GM19397 (cell line): ENCODE data around the gene RPL19.
"Not testable (repeated sequence)": the region's sequence is repeated elsewhere in the genome, so short reads cannot be mapped to it uniquely, and the experiment has no call there.

Experiments used
- ATAC-seq: cut with Tn5 transposase; IDR thresholded peaks from one replicate; pipeline ENCODE4 v1.9.1; 2021; ENCODE audit warnings: mild to moderate bottlenecking, moderate library complexity; ENCODE audit not compliant: unreplicated experiment

Gene RPL19

DNA sequence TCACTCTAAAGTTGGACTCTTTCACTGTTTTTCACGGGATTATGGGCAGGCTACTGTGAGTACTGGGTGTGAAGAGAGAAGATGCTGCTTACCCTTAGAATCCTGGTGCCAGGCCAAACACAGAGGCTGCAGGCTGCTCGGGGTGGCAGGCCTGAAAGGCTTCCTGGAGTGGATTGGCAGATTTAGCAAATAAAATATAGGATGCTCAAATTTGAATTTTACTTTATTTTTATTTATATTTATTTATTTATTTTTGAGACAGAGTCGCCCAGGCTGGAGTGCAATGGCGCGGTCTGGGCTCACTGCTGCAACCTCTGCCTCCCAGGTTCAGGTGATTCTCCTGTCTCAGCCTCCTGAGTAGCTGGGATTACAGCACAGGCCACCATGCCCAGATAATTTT, 40.5 kb downstream of the RPL19 start:
- no peak for ATAC-seq

DNA sequence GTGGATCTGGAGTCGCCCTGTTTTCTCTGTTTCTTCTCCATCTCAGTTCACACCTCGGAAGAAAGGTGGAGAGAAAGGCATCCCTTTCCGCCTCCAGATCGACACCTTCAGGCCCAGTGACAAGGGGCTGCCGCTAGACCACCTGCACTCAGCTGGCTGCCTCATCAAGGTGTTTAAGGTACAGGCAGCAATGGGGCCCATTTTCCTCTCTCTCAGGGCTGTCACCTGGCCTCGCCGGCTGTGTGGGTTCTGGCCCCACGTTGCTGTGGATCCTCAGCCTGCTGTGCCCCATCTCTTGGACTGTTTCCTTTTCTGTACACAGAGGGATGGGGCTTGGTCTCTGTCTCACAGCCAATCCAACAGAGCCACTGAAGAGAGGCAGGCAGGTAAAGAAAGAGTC, 43.1 kb downstream of the RPL19 start:
- no peak for ATAC-seq

DNA sequence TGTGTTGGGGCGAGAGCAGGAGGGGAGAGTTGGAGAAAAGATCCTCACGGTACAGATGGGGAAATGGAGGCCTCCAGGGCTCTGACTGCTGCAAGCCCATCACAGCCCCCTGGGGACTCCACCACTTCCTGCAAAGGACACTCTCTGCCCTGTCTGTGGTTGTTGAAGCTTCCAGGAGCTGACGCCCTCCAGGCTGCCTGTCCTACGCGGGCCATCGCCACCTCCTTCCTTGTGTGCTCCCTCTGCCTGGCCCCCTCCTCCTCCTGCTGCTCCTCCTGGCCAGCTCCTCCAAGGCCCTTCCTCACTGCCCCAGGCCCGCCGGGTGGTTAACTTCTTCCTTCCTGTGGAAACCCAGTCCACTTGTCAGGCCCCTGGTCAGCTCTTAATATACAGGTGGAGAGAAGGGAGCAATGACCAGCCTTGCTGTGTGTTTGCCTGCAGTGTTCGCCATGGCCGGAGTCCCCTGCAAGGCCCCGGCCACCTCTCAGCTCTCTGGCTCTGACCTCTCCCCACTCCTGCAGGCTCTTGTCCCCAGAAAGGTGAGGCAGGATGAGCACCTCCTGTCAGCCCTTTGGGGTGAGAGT, 44.0 kb downstream of the RPL19 start:
- ATAC-seq = no peak

DNA sequence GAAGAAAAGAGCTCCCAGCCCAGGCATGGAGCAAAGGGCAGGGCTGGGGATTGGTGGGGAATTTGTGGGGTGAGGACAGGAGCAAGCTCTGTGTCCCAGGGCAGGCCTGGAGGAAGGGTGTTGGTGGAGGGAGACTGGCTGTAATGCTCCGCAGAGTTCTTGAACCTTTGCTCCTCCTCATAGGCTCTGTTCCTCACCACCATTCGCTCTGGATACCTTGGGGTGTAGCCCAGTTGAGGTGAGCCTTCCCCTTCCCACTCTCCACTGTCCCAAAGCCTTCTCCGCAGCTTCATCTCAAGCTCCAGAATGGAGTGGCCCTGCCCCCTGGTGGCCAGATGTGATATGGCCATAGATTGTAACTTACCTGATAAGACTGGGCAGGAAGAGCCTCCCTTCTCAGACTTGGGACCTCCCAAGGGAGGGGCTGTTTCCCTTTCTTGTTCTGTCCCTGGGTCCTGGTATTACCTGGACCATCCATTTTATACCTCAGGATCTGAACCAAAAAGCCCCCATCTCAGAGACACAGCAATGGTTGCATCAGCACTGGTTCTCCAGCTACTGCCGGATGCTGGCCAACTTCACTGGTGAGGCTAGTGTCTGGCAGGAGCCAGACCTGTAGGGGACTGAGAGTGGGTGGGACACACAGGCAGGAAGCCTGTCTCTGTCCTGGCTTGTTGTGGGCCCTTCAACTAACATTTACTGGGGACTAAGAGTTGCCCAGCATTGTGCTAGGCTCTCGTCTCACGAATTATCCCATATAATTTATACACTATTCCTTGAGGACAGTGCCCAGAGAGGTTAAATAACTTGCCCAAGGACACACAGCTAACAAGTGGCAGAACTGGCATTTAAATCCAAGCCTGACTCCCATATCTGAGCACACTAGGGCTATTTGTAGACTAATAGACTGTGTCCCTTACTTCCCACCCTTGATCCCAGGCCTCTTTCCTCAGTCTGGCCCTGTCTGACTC, 44.8 kb downstream of the RPL19 start:
- no peak for ATAC-seq

DNA sequence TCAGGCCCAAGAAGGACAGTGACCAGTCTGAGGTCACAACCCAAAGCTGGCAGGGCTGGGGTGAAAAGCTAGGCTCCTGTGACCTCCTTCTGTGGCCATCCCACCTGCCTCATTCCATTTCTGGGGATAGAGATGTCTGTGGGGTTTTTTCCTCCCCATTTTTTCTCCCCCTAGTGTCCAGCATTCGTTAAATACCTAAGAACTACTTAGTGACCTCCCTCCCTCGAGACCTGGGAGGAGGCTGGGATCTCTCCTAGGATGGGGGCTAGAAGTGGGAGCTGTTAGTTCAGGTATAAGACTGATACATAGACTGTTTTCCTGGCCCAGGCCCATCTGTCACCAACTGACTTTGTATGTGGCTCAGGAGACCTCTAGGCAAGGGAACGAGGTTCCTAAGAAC, 46.2 kb downstream of the RPL19 start:
- no peak for ATAC-seq

DNA sequence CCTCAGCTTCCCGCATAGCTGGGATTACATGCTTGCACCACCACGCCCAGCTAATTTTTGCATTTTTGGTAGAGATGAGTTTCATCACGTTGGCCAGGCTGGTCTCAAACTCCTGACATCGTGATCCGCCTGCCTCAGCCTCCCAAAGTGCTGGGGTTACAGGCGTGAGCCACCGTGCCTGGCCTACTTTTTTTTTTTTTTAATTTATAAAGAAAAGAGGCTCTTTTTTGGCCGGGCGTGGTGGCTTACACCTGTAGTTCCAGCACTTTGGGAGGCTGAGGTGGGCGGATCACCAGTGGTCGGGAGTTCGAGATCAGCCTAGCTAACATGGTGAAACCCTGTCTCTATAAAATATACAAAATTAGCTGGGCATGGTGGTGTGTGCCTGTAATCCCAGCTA, 50.0 kb downstream of the RPL19 start:
- ATAC-seq = not testable (repeated sequence)

DNA sequence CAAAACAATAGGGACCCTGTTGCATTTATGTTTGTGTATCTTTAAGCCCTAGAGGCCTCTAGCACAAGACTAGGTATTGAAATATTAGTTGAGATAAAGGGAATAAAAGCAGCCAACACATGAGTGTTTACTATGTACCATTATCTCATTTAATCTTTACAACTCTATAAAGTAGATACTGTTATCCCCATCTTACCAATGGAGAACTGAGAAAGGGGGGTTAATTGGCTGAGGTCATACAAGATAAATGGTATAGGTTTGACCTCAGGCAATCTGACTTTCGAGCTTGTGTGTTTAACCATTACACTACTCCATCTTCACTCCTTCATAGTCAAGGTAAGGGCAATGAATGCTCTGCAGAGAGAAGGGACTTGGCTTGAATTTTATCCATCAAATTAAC, 51.9 kb downstream of the RPL19 start:
- ATAC-seq = no peak

DNA sequence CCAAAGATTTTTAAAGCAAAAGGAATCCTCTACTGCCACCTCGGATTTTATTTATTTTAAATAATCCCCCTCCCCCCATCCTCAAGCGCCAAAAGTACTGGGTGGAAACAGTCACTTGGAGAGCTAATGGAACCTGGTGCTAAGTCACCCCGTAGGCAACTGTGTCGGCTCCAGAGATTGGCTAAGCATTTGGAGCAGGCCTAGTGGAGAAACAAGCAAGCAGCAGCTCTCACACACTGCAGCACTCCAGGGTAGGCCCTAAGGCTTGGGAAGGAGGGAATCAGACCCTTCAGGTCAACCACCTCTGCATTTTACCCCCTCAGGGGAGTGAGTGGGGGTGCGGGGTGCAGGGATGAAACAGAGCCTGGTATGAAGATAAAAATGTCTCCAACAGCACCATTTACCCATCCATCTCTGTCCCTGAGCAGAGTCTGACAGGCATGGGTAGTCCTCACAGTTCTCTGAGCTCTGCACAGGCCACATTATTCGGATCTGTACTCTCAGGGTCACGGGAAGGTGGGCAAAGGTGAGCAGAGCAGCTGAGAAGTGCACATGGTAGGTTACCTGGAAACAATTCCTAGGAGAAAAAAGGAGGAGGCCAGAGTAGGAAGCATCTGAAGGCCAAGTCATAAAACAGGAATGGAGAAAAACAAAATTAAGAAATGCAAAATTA, 52.8 kb downstream of the RPL19 start:
- no peak for ATAC-seq
